Gastroesophageal sphincter (tissue), 4 donors: ENCODE measurements around the gene C6orf89. TPM values are rescaled to one million over a fixed set of nuclear protein-coding genes. Genes with fewer than 3 reads are reported as not detected.
A peak's percentile ranks its signal among the peaks of the same experiment; 100 is the strongest.

ENCODE experiments used
- ATAC-seq: fragments of 150-250 bp; one replicate; pipeline ENCODE4 v1.9.1; 2016; ENCODE audit warnings: mild to moderate bottlenecking, moderate library complexity
- H3K27ac ChIP-seq, 4 donors: fragments of 200-600 bp; sonication (generic) in 3 of 4; 1 replicate in 3 of 4; 2 replicates in 1 of 4; pipeline ENCODE4 v1.5.1; 2016 to 2019
- H3K27me3 ChIP-seq: fragments of 200-600 bp; sonication (generic); one replicate; pipeline ENCODE4 v1.5.1; 2019
- H3K36me3 ChIP-seq, 2 donors: fragments of 200-600 bp; sonication (generic); one replicate each; pipeline ENCODE4 v1.5.1; 2019; ENCODE audit warnings: control low read depth in 1 of 2
- H3K4me1 ChIP-seq, 3 donors: fragments of 200-600 bp; sonication (generic); 1 replicate in 2 of 3; 2 replicates in 1 of 3; pipeline ENCODE4 v1.5.1; 2016 to 2019; ENCODE audit warnings: control low read depth in 2 of 3
- H3K4me3 ChIP-seq, 2 donors: fragments of 200-600 bp; sonication (generic); one replicate each; pipeline ENCODE4 v1.5.1; 2019; ENCODE audit warnings: mild to moderate bottlenecking in 1 of 2, moderate library complexity in 1 of 2
- H3K9me3 ChIP-seq, 3 donors: fragments of 200-600 bp; sonication (generic); one replicate each; pipeline ENCODE4 v1.5.1; 2017 to 2019; ENCODE audit warnings: control low read depth in 2 of 3
- EP300 ChIP-seq: sonication (generic); formaldehyde crosslinking; IDR thresholded peaks from one replicate; pipeline ENCODE4 v1.6.1; 2017; ENCODE audit warnings: antibody characterized with exemption, mild to moderate bottlenecking
- POLR2A ChIP-seq, 2 donors: fragments of 450-650 bp; IDR thresholded peaks; one replicate each; pipeline ENCODE4 v1.6.1; 2017; ENCODE audit warnings: antibody characterized with exemption in 2 of 2, mild to moderate bottlenecking in 2 of 2, moderate library complexity in 1 of 2
- POLR2AphosphoS5 ChIP-seq: sonication (generic); formaldehyde crosslinking; IDR thresholded peaks from one replicate; pipeline ENCODE4 v1.6.1; 2017; ENCODE audit warnings: antibody characterized with exemption
- WGBS, 2 donors: methylation state at CpG; one replicate each; pipeline ENCODE4 v1.1.5; 2018; ENCODE audit warnings: low coverage in 1 of 2; 5-methylcytosine and 5-hydroxymethylcytosine counted together
- total RNA-seq, 4 donors: library from RNA; depleted of rRNA; stranded (reverse); fragments of >200 nt; gene quantifications; one replicate each; pipeline ENCODE4 v1.1.0, GENCODE V29; 2016
- TF ChIP-seq, protein P1 (sequence below), 4 experiments: fragments of 200-600 bp in 2 of 4; fragments of 450-650 bp in 2 of 4; sonication (generic) in 1 of 4; IDR thresholded peaks; one replicate each; pipeline ENCODE4 v1.5.1; 2017 to 2019; ENCODE audit warnings: antibody characterized with exemption in 4 of 4, mild to moderate bottlenecking in 2 of 4, moderate library complexity in 2 of 4

The C6orf89 gene
- total RNA-seq, 4 donors from 2014 or later: 62.1 to 73.8 (median 69.8) TPM

DNA sequence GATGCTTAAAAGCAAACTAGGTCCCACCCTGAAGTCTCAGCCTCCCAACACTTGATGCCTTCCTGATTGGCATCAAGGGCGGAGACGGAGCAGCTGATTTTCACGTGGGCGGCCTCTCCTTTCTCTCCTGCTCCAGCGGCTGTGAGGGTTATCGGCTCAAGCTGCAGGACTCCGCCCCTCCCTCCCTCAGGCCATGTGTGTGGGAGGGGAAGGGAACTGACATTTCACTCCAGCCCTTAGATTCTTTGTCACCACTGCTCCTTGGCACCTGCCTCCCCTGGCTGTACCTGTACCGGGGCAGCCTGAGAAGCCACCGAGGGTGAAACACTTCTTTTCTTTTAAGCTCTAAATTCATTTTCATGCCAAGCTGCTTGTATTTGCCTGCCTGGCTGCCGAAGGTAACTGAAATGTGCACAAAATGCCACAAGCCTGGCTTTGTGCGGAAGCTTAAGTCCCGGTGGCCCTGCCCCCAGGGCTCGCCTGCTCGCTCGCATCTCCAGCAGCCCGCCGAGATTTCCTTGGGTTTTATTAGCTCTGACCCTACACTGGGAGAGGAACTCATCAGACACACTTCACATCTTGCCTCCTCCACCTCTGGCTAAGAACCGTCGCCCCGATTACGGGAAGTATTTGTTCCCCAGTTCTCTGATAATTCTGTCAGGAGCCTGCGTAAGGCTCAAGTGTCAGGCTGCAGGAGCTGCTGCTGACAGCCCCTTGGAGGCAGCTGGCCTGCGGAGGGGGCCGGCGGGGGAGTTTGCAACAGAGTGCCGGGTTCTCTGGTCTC is 36.9 kb upstream of the C6orf89 start:
- Histone ChIP-seq H3K27me3 (no peaks in the 10 kb centered on the region), H3K27ac (no peak overlapping the region), H3K9me3 (no peaks in the 10 kb centered on the region), H3K36me3 (no peaks in the 10 kb centered on the region), H3K4me3 (no peak overlapping the region), H3K4me1 (peaks cover 0 to 35% (median 0%) of the 10 kb centered on the region in 3 donors)
- TF ChIP-seq POLR2AphosphoS5: no peak
- TF ChIP-seq EP300: no peak
- TF ChIP-seq, protein P1, sequence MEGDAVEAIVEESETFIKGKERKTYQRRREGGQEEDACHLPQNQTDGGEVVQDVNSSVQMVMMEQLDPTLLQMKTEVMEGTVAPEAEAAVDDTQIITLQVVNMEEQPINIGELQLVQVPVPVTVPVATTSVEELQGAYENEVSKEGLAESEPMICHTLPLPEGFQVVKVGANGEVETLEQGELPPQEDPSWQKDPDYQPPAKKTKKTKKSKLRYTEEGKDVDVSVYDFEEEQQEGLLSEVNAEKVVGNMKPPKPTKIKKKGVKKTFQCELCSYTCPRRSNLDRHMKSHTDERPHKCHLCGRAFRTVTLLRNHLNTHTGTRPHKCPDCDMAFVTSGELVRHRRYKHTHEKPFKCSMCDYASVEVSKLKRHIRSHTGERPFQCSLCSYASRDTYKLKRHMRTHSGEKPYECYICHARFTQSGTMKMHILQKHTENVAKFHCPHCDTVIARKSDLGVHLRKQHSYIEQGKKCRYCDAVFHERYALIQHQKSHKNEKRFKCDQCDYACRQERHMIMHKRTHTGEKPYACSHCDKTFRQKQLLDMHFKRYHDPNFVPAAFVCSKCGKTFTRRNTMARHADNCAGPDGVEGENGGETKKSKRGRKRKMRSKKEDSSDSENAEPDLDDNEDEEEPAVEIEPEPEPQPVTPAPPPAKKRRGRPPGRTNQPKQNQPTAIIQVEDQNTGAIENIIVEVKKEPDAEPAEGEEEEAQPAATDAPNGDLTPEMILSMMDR (IDR thresholded peaks at IDR 0.05): no peak
- no peak for TF ChIP-seq POLR2A (IDR thresholded peaks at IDR 0.05)
- 34 to 38% methylated on average over 10 of the region's 26 CpGs for WGBS, 2 donors
- no peak for ATAC-seq

DNA sequence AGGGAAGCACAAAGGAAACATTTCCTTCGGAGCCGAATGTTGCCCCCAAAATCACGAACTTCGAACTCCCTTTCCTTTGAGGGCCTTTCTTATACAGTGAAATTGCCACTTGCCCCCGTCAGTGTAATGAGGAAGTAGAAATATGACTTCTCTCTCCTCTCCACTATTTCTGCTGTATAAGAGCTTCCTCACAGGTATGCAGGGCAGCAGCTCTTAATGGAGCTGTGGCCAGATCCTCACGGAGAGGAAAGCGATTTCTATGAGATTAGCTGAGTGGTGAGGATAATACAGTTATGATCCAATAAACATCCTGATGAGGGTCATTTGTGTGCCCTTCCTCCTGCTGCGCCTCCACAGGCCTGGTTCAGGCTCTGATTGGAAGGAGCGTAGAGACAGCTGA is 35.7 kb upstream of the C6orf89 start:
- TF ChIP-seq POLR2AphosphoS5: no peak
- no peak for TF ChIP-seq EP300
- TF ChIP-seq, protein P1 (IDR thresholded peaks at IDR 0.05): no peak
- TF ChIP-seq POLR2A (IDR thresholded peaks at IDR 0.05): no peak
- Histone ChIP-seq H3K9me3 (no peaks in the 10 kb centered on the region), H3K27me3 (no peaks in the 10 kb centered on the region), H3K36me3 (peaks cover 0 to 5% of the 10 kb centered on the region in 2 donors), H3K27ac (no peak overlapping the region), H3K4me3 (no peak overlapping the region), H3K4me1 (peaks cover 0 to 35% (median 0%) of the 10 kb centered on the region in 3 donors)
- WGBS, 2 donors: 85 to 93% methylated on average over 4 to 8 of the region's 9 CpGs
- no peak for ATAC-seq

DNA sequence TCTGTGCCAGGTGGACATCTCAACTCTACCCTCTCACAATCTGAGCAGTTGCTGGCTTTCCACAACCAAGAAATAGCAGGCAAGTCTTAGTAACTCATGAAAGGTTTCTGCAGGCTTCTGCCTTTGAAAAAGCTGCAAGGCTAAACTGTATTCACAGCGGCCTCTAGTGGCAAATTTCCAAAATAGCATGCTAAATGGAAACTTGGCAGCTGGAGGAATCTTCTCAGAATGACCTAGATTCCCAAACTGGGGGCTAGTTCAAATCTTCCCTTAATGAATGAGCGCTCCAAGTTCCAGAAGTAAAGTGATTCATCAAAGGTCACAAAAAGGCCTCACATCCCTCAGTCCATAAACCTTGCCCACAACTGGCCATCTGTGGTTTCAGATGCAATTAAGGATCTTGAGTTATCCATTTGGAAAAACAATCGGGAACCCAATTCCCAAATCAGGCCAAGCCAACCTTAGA is 34.6 kb upstream of the C6orf89 start:
- H3K4me3 ChIP-seq: no peak overlapping the region
- peak; percentile 67 for ATAC-seq
- TF ChIP-seq POLR2AphosphoS5 (peak; percentile 69), POLR2A (IDR thresholded peaks at IDR 0.05) (no peak), EP300 (no peak)
- TF ChIP-seq, protein P1 (IDR thresholded peaks at IDR 0.05): peak in 3 of 4 experiments; percentile 63 to 78 (median 72)
- peaks cover 0 to 17% of the 10 kb centered on the region in 2 donors for H3K36me3 ChIP-seq
- no peaks in the 10 kb centered on the region for H3K27me3 ChIP-seq
- peaks cover 0 to 41% (median 0%) of the 10 kb centered on the region in 3 donors for H3K4me1 ChIP-seq
- WGBS, 2 donors: 28 to 29% methylated on average over 3 of the region's 3 CpGs
- no peaks in the 10 kb centered on the region for H3K9me3 ChIP-seq
- peak overlapping the region in 3 of 4 donors; percentile 21 to 57 (median 44) for H3K27ac ChIP-seq

DNA sequence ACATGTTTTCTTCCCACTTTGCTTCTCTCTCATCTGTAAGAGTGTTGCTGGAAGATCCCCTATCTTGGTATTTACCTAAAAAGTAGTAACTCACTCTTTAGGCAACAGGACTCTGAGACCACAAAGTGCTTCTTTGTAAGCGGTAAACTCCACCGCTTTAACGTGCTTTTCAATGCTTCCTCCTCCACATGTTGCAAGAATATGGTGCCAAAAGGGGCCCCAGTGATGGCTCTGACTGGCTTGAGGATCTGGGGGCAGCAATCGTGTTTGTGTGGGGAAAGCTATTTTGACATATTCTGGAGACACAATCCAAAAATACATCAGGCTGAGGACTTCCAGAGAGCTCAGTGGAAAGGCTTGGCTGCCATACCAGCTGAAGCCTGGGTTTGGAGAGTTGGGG is 34.1 kb upstream of the C6orf89 start:
- 40 to 86% methylated on average over 1 to 4 of the region's 4 CpGs for WGBS, 2 donors
- TF ChIP-seq POLR2A (IDR thresholded peaks at IDR 0.05) (no peak), POLR2AphosphoS5 (no peak), EP300 (no peak)
- TF ChIP-seq, protein P1 (IDR thresholded peaks at IDR 0.05): no peak
- peaks cover 0 to 19% of the 10 kb centered on the region in 2 donors for H3K36me3 ChIP-seq
- H3K4me1 ChIP-seq: peaks cover 0 to 46% (median 0%) of the 10 kb centered on the region in 3 donors
- no peak for ATAC-seq
- no peak overlapping the region for H3K4me3 ChIP-seq
- H3K27me3 ChIP-seq: no peaks in the 10 kb centered on the region
- no peaks in the 10 kb centered on the region for H3K9me3 ChIP-seq
- peak overlapping the region in 3 of 4 donors; percentile 21 to 57 (median 44) for H3K27ac ChIP-seq
